ENCODE results near the gene MSMO1. TPM values are rescaled to one million over a fixed set of nuclear protein-coding genes. Genes with fewer than 3 reads are reported as not detected.

The MSMO1 gene
- total and polyA plus RNA-seq, 2 experiments from 2014 or later, result 145 to 272 TPM

DNA sequence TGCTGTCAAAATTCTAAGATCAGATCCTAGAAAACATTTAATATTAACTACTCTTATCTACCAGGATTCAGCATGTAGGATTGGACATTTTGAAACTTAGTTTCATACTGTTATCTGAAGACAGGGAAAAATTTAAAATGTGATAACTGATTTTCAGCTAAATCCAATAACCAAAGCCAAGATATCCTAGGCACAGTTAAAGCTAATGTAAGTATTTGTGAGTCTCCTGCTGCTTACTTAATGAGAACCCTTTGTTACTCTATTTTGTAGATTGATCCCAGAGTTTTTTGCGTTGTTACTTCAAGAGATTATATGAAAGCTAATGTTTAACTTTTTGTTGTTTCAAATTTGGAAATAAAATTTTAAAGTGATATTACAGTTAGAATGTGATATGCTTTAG is 53.3 kb downstream of the MSMO1 start (continued):
- TF ChIP-seq, protein P1, sequence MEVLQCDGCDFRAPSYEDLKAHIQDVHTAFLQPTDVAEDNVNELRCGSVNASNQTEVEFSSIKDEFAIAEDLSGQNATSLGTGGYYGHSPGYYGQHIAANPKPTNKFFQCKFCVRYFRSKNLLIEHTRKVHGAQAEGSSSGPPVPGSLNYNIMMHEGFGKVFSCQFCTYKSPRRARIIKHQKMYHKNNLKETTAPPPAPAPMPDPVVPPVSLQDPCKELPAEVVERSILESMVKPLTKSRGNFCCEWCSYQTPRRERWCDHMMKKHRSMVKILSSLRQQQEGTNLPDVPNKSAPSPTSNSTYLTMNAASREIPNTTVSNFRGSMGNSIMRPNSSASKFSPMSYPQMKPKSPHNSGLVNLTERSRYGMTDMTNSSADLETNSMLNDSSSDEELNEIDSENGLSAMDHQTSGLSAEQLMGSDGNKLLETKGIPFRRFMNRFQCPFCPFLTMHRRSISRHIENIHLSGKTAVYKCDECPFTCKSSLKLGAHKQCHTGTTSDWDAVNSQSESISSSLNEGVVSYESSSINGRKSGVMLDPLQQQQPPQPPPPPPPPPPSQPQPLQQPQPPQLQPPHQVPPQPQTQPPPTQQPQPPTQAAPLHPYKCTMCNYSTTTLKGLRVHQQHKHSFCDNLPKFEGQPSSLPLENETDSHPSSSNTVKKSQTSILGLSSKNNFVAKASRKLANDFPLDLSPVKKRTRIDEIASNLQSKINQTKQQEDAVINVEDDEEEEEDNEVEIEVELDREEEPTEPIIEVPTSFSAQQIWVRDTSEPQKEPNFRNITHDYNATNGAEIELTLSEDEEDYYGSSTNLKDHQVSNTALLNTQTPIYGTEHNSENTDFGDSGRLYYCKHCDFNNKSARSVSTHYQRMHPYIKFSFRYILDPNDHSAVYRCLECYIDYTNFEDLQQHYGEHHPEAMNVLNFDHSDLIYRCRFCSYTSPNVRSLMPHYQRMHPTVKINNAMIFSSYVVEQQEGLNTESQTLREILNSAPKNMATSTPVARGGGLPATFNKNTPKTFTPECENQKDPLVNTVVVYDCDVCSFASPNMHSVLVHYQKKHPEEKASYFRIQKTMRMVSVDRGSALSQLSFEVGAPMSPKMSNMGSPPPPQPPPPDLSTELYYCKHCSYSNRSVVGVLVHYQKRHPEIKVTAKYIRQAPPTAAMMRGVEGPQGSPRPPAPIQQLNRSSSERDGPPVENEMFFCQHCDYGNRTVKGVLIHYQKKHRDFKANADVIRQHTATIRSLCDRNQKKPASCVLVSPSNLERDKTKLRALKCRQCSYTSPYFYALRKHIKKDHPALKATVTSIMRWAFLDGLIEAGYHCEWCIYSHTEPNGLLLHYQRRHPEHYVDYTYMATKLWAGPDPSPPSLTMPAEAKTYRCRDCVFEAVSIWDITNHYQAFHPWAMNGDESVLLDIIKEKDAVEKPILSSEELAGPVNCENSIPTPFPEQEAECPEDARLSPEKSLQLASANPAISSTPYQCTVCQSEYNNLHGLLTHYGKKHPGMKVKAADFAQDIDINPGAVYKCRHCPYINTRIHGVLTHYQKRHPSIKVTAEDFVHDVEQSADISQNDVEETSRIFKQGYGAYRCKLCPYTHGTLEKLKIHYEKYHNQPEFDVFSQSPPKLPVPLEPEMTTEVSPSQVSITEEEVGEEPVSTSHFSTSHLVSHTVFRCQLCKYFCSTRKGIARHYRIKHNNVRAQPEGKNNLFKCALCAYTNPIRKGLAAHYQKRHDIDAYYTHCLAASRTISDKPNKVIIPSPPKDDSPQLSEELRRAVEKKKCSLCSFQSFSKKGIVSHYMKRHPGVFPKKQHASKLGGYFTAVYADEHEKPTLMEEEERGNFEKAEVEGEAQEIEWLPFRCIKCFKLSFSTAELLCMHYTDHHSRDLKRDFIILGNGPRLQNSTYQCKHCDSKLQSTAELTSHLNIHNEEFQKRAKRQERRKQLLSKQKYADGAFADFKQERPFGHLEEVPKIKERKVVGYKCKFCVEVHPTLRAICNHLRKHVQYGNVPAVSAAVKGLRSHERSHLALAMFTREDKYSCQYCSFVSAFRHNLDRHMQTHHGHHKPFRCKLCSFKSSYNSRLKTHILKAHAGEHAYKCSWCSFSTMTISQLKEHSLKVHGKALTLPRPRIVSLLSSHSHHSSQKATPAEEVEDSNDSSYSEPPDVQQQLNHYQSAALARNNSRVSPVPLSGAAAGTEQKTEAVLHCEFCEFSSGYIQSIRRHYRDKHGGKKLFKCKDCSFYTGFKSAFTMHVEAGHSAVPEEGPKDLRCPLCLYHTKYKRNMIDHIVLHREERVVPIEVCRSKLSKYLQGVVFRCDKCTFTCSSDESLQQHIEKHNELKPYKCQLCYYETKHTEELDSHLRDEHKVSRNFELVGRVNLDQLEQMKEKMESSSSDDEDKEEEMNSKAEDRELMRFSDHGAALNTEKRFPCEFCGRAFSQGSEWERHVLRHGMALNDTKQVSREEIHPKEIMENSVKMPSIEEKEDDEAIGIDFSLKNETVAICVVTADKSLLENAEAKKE (CRISPR knock-in tag; IDR thresholded peaks at IDR 0.05), result no peak
- TF ChIP-seq, protein P2, sequence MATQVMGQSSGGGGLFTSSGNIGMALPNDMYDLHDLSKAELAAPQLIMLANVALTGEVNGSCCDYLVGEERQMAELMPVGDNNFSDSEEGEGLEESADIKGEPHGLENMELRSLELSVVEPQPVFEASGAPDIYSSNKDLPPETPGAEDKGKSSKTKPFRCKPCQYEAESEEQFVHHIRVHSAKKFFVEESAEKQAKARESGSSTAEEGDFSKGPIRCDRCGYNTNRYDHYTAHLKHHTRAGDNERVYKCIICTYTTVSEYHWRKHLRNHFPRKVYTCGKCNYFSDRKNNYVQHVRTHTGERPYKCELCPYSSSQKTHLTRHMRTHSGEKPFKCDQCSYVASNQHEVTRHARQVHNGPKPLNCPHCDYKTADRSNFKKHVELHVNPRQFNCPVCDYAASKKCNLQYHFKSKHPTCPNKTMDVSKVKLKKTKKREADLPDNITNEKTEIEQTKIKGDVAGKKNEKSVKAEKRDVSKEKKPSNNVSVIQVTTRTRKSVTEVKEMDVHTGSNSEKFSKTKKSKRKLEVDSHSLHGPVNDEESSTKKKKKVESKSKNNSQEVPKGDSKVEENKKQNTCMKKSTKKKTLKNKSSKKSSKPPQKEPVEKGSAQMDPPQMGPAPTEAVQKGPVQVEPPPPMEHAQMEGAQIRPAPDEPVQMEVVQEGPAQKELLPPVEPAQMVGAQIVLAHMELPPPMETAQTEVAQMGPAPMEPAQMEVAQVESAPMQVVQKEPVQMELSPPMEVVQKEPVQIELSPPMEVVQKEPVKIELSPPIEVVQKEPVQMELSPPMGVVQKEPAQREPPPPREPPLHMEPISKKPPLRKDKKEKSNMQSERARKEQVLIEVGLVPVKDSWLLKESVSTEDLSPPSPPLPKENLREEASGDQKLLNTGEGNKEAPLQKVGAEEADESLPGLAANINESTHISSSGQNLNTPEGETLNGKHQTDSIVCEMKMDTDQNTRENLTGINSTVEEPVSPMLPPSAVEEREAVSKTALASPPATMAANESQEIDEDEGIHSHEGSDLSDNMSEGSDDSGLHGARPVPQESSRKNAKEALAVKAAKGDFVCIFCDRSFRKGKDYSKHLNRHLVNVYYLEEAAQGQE (IDR thresholded peaks at IDR 0.05; ENCODE audit: unreplicated experiment), result no peak
- TF ChIP-seq JUNB (IDR thresholded peaks at IDR 0.05; ENCODE audit: unreplicated experiment) (no peak), STAT1 (IDR thresholded peaks at IDR 0.05; ENCODE audit: unreplicated experiment) (no peak), EZH2phosphoT487 (IDR thresholded peaks at IDR 0.05; ENCODE audit: unreplicated experiment) (no peak), POLR2AphosphoS5 (IDR thresholded peaks at IDR 0.05; ENCODE audit: low read depth) (no peak)

Measured in GM23338 (cell line).